Measurements from ENCODE around the gene EPS8L2. TPM values are rescaled to one million over a fixed set of nuclear protein-coding genes. Genes with fewer than 3 reads are reported as not detected.

The EPS8L2 gene
- total and polyA plus RNA-seq, 2 donors (not counting 1 experiment from before 2014, with no cell fraction given): 13.9 to 22.7 TPM

GRCh38 chr11:699753-700152 lies 6.3 kb upstream of the EPS8L2 start:
- no peaks in the 10 kb centered on the region for H3K9me3 Mint-ChIP-seq (ENCODE audit: insufficient read depth)
- POLR2A ChIA-PET: no interaction called here
- peaks cover 10% of the 10 kb centered on the region for H3K79me2 ChIP-seq (ENCODE audit: control insufficient read depth, insufficient read depth, low read length)

More at GRCh38 chr11:699753-700152, 6.3 kb upstream of the EPS8L2 start:
- H3K4me1 ChIP-seq (ENCODE audit: control insufficient read depth in 2 of 2, insufficient read depth in 2 of 2, low read length in 2 of 2): peaks cover 15 to 22% of the 10 kb centered on the region in 2 donors
- H3K9ac ChIP-seq (ENCODE audit: low read length): no peak overlapping the region
- 100% methylated on average over 1 of the region's 1 CpG for WGBS (ENCODE audit: insufficient coverage)
- peak overlapping the region; percentile 37 for H3K27ac Mint-ChIP-seq
- no peaks in the 10 kb centered on the region for H3K27me3 ChIP-seq (replicated peaks in 1 of 4; ENCODE audit: control extremely low read depth in 1 of 4, control insufficient read depth in 3 of 4, insufficient read depth in 4 of 4, low read length in 3 of 4)
- no peak for TF ChIP-seq CTCF (IDR thresholded peaks at IDR 0.05)
- TF ChIP-seq EZH2 (IDR thresholded peaks at IDR 0.05; ENCODE audit: borderline replicate concordance, insufficient read depth, low read depth, low read length, poor library complexity, severe bottlenecking): no peak
- H4K20me1 ChIP-seq (ENCODE audit: control insufficient read depth, insufficient read depth, low read length, poor library complexity, severe bottlenecking): peaks cover 2% of the 10 kb centered on the region
- no peak overlapping the region for H2AFZ ChIP-seq (ENCODE audit: insufficient read depth, low read depth, low read length, poor library complexity, severe bottlenecking)
- no peak for ATAC-seq (ENCODE audit: low read depth)
- H3K4me3 ChIP-seq (ENCODE audit: control extremely low read depth in 1 of 5, extremely low read depth in 1 of 5, insufficient read depth in 1 of 5, low read depth in 2 of 5, low read length in 4 of 5): no peak overlapping the region
- no peak overlapping the region for H3K4me3 Mint-ChIP-seq
- no peak for DNase-seq
- no peak overlapping the region for H3K27ac ChIP-seq (ENCODE audit: low read length in 2 of 2)
- intact Hi-C loops (cut with micrococcal nuclease): loop anchor here (5.0 kb wide), 2 partner anchors 132 to 1703 kb away; partner anchors contain the start of gene TSSC4
- no peaks in the 10 kb centered on the region for H3K9me3 ChIP-seq (ENCODE audit: control extremely low read depth in 1 of 3, control insufficient read depth in 2 of 3, insufficient read depth in 1 of 3, low read length in 2 of 3)
- CTCF ChIA-PET: interaction anchor here (0.9 to 1.1 kb wide), 4 partner anchors 13 to 145 kb away, joined by 3 read pairs; no protein-coding TSS in a partner anchor
- H3K27me3 Mint-ChIP-seq: no peaks in the 10 kb centered on the region
- peaks cover 0 to 19% of the 10 kb centered on the region in 2 experiments for H3K36me3 ChIP-seq (replicated peaks in 1 of 2; ENCODE audit: control extremely low read depth in 1 of 2, control insufficient read depth in 1 of 2, extremely low read depth in 1 of 2, insufficient read depth in 2 of 2, low read length in 1 of 2)
- no peak overlapping the region for H3K4me2 ChIP-seq (replicated peaks; ENCODE audit: low read depth, low read length, poor library complexity, severe bottlenecking)
- peaks cover 25% of the 10 kb centered on the region for H3K4me1 Mint-ChIP-seq
